Hair follicle dermal papilla cell (primary cell): ENCODE results near the gene KREMEN1. TPM values are rescaled to one million over a fixed set of nuclear protein-coding genes. Genes with fewer than 3 reads are reported as not detected.

Source experiments
- small RNA-seq: library from RNA; depleted of rRNA; stranded (forward); fragments of <200 nt; gene quantifications from one replicate; pipeline ENCODE3, GENCODE V24; 2012
- total RNA-seq: library from RNA; depleted of rRNA; stranded (reverse); fragments of >200 nt; gene quantifications from 2 replicates; pipeline ENCODE4 v1.2.3, GENCODE V29; 2012

Gene KREMEN1
- 35.0 and 39.3 TPM in 2 replicates for total RNA-seq

GRCh38 chr22:29072979-29073617 lies at the start of gene KREMEN1:
KREMEN1 (plus strand) TSS chr22:29073035; CDS start chr22:29073131, 96 bp downstream.

GRCh38 chr22:29061773-29062172 lies 11.1 kb upstream of the KREMEN1 start, which contains the start of gene C22orf31:
C22orf31 (minus strand) TSS chr22:29061831; CDS start chr22:29061792, 39 bp downstream.

GRCh38 chr22:29205594-29206371 lies 132.9 kb downstream of the KREMEN1 start, which contains the start of gene EMID1:
EMID1 (plus strand) TSS chr22:29205896; CDS start chr22:29206039, 143 bp downstream.

Small RNAs within 50 kb of the gene (small RNA-seq; reads per million reads assigned to genes)
- gene RNU6-1219P (not detected), gene RNU6-810P (not detected)

Other genes starting within 250 kb of the KREMEN1 start
- 6.1 and 7.1 TPM in 2 replicates for gene ZNRF3, start 189.5 kb upstream of the KREMEN1 start, total RNA-seq
- not detected in 2 replicates for gene C22orf31, start 11.2 kb upstream of the KREMEN1 start, total RNA-seq
- 4.0 and 6.8 TPM in 2 replicates for gene EMID1, start 132.9 kb downstream of the KREMEN1 start, total RNA-seq
- gene RHBDD3, start 194.9 kb downstream of the KREMEN1 start, total RNA-seq: 29.0 and 30.2 TPM in 2 replicates
- 211 and 220 TPM in 2 replicates for gene EWSR1, start 195.2 kb downstream of the KREMEN1 start, total RNA-seq
- gene GAS2L1, start 233.6 kb downstream of the KREMEN1 start, total RNA-seq: 25.8 and 33.5 TPM in 2 replicates
- gene RASL10A, start 242.7 kb downstream of the KREMEN1 start, total RNA-seq: not detected in 2 replicates